Activated CD4-positive, alpha-beta memory T cell treated with anti-CD3 and anti-CD28 coated beads, Interleukin-2, amount 10 ng/mL, durations not matched to agents 7 days and 5 days (primary cell): ENCODE results near the gene FLNA. TPM values are rescaled to one million over a fixed set of nuclear protein-coding genes. Genes with fewer than 3 reads are reported as not detected.

Source experiments
- total RNA-seq, 2 experiments: library from RNA; stranded (reverse); gene quantifications; one replicate each; pipeline ENCODE4 v1.2.3, GENCODE V29; 2021

FLNA gene
- total RNA-seq, 2 experiments from 2014 or later: 1,571 to 1,579 TPM

Other genes with a start within 250 kb of the FLNA start
- gene OPN1LW, start 230.4 kb downstream of the FLNA start, total RNA-seq: not detected
- gene OPN1MW, start 192.0 kb downstream of the FLNA start, total RNA-seq: not detected
- gene OPN1MW2, start 154.9 kb downstream of the FLNA start, total RNA-seq: not detected
- gene OPN1MW3, start 117.1 kb downstream of the FLNA start, total RNA-seq: not detected
- not detected for gene TEX28, start 79.5 kb downstream of the FLNA start, total RNA-seq
- 1 to 10 TPM in 1 of 2 experiments, under 1 TPM in 1; 0.85 to 2.0 TPM for gene TKTL1, start 78.8 kb downstream of the FLNA start, total RNA-seq
- gene EMD, start 4.7 kb upstream of the FLNA start, total RNA-seq: 10 to 100 TPM; 65.5 to 66.0 TPM
- gene RPL10, start 23.7 kb upstream of the FLNA start, total RNA-seq: 1,000 to 10,000 TPM; 2,958 to 2,962 TPM
- gene DNASE1L1, start 34.6 kb upstream of the FLNA start, total RNA-seq: 10 to 100 TPM; 23.3 to 23.7 TPM
- gene TAFAZZIN, start 36.9 kb upstream of the FLNA start, total RNA-seq: 10 to 100 TPM; 93.7 to 93.9 TPM
- 10 to 100 TPM; 52.3 to 53.2 TPM for gene ATP6AP1, start 54.0 kb upstream of the FLNA start, total RNA-seq
- gene GDI1, start 62.5 kb upstream of the FLNA start, total RNA-seq: 100 to 1,000 TPM; 114 to 117 TPM
- 10 to 100 TPM; 62.4 to 65.4 TPM for gene FAM50A, start 69.5 kb upstream of the FLNA start, total RNA-seq
- 10 to 100 TPM; 49.3 to 52.8 TPM for gene PLXNA3, start 83.6 kb upstream of the FLNA start, total RNA-seq
- gene LAGE3, start 104.6 kb upstream of the FLNA start, total RNA-seq: 10 to 100 TPM; 28.1 to 29.9 TPM
- 10 to 100 TPM; 44.5 to 47.3 TPM for gene UBL4A, start 112.0 kb upstream of the FLNA start, total RNA-seq
- gene SLC10A3, start 116.0 kb upstream of the FLNA start, total RNA-seq: 10 to 100 TPM; 27.0 to 27.6 TPM
- 10 to 100 TPM; 24.9 to 29.0 TPM for gene FAM3A, start 141.6 kb upstream of the FLNA start, total RNA-seq
- gene G6PD, start 172.2 kb upstream of the FLNA start, total RNA-seq: 10 to 100 TPM; 62.7 to 64.4 TPM
- gene IKBKG, start 173.0 kb upstream of the FLNA start, total RNA-seq: 10 to 100 TPM; 51.9 to 54.0 TPM
- not detected for gene CTAG1A, start 210.5 kb upstream of the FLNA start, total RNA-seq
- gene CTAG1B, start 244.6 kb upstream of the FLNA start, total RNA-seq: not detected